Measurements from ENCODE around the gene IRF2BP1. TPM values are rescaled to one million over a fixed set of nuclear protein-coding genes. Genes with fewer than 3 reads are reported as not detected.

IRF2BP1 gene
- total and polyA plus RNA-seq, 2 of the 13 experiments (the other 11 are each of a cell fraction or from before 2014, with no cell fraction given), result 4.3 to 14.3 TPM

- peak; percentile 66 for TF ChIP-seq ZNF407 (CRISPR knock-in tag; IDR thresholded peaks at IDR 0.05; ENCODE audit: not compliant biosample characterization)
- no peak for TF ChIP-seq ZNF496 (CRISPR knock-in tag; IDR thresholded peaks at IDR 0.05; ENCODE audit: insufficient replicate concordance)
- TF ChIP-seq SATB2 (CRISPR knock-in tag; IDR thresholded peaks at IDR 0.05), result no peak
- TF ChIP-seq HOMEZ (CRISPR knock-in tag; IDR thresholded peaks at IDR 0.05; ENCODE audit: low read depth), result peak; percentile 47; the same call in 1 of the 2 replicates
- no peak for TF ChIP-seq SRF (IDR thresholded peaks at IDR 0.05; ENCODE audit: low read depth, low read length)
- TF ChIP-seq TARDBP (CRISPR knock-in tag; IDR thresholded peaks at IDR 0.05), result peak; percentile 96
- TF ChIP-seq ARID3A (IDR thresholded peaks at IDR 0.05; ENCODE audit: low read depth, low read length), result 0 out of 2 replicates have a peak, but pooled peaks have one; percentile 21
- no peak for TF ChIP-seq GRHL1 (CRISPR knock-in tag; conservative IDR thresholded peaks at IDR 0.05)
- TF ChIP-seq ELF1 (CRISPR knock-in tag; IDR thresholded peaks at IDR 0.05), result peak; percentile 93
- TF ChIP-seq HHEX (CRISPR knock-in tag; IDR thresholded peaks at IDR 0.05), result no peak
- TF ChIP-seq ZSCAN25 (CRISPR knock-in tag; IDR thresholded peaks at IDR 0.05), result peak; percentile 23
- TF ChIP-seq CAMTA2 (CRISPR knock-in tag; IDR thresholded peaks at IDR 0.05; ENCODE audit: borderline replicate concordance), result no peak
Measured at GRCh38 chr19:45882652-45883585, 3.0 kb downstream of the IRF2BP1 start (continued).

Measured in HepG2 (cell line).